Measurements from ENCODE around the gene RRAGA.
"Not testable (repeated sequence)": the region's sequence is repeated elsewhere in the genome, so short reads cannot be mapped to it uniquely, and the experiment has no call there.

RRAGA gene, protein sequence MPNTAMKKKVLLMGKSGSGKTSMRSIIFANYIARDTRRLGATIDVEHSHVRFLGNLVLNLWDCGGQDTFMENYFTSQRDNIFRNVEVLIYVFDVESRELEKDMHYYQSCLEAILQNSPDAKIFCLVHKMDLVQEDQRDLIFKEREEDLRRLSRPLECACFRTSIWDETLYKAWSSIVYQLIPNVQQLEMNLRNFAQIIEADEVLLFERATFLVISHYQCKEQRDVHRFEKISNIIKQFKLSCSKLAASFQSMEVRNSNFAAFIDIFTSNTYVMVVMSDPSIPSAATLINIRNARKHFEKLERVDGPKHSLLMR

DNA sequence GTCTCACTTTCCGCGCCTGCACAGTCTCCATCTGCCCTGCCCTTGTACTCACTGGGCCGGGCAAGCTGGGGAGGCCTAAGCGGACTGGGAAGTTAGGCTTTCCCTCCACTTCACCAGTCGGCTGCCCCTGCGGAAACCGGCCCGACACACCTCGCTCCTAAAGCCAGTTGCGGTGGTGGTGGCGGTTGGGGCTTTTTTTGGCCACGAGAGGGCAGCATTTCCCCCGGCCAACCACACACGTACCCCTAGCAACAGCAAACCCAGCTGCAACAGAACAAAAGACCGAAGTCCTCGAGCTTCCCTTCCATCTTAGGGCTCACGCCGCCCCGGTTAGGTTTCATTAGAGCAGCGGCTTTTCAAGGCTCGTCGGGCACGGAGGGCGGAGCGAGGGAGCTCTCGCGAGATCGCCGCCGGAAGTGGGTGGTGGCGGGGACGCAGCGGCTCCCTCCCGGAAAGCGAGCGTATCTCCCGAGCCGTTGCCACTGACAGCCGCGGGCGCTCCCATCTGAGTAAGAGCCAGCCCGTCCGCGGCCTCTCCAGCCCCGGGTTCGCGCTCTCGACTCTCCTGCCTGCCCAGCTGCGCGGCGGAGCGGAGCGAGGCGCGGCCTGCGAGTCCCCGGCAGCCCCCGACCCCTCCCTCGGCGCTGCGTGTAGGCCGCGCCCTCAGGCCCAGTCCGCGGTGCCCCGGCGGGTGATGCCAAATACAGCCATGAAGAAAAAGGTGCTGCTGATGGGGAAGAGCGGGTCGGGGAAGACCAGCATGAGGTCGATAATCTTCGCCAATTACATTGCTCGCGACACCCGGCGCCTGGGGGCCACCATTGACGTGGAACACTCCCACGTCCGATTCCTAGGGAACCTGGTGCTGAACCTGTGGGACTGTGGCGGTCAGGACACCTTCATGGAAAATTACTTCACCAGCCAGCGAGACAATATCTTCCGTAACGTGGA, at the start of gene RRAGA:
Gene RRAGA, plus strand, starts transcription at position 462 of the 951 bp plus-strand sequence. Its CDS starts 233 bp downstream, at position 695.
- Histone ChIP-seq H3K36me3 (peaks cover 6% of the 10 kb centered on the region; the same call in 1 of the 2 replicates), H3K4me3 (ENCODE audit: low read depth, low read length) (peak within 1 kb of the TSS; percentile 69), H3K9me3 (ENCODE audit: severe bottlenecking) (no peaks in the 10 kb centered on the region), H3K27me3 (ENCODE audit: insufficient read depth, low read depth, severe bottlenecking) (no peaks in the 10 kb centered on the region), H3K27ac (peak within 1 kb of the TSS; percentile 82)
- peak; percentile 95 for DNase-seq
- TF ChIP-seq, protein P1, sequence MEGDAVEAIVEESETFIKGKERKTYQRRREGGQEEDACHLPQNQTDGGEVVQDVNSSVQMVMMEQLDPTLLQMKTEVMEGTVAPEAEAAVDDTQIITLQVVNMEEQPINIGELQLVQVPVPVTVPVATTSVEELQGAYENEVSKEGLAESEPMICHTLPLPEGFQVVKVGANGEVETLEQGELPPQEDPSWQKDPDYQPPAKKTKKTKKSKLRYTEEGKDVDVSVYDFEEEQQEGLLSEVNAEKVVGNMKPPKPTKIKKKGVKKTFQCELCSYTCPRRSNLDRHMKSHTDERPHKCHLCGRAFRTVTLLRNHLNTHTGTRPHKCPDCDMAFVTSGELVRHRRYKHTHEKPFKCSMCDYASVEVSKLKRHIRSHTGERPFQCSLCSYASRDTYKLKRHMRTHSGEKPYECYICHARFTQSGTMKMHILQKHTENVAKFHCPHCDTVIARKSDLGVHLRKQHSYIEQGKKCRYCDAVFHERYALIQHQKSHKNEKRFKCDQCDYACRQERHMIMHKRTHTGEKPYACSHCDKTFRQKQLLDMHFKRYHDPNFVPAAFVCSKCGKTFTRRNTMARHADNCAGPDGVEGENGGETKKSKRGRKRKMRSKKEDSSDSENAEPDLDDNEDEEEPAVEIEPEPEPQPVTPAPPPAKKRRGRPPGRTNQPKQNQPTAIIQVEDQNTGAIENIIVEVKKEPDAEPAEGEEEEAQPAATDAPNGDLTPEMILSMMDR (IDR thresholded peaks at IDR 0.05; ENCODE audit: low read depth, low read length), result peak; percentile 82

DNA sequence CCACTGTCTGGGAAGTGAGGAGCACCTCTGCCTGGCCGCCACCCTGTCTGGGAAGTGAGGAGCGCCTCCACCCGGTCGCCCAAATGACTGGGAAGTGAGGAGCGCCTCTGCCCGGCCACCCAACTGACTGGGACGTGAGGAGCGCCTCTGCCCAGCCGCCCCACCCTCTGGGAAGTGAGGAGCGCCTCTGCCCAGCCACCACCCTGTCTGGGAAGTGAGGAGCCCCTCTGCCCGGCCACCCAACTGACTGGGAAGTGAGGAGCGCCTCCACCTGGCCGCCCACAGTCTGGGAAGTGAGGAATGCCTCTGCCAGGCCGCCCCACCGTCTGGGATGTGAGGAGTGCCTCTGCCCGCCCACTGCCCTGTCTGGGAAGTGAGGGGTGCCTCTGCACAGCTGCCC, 49.1 kb upstream of the RRAGA start:
- H3K9me3 ChIP-seq (ENCODE audit: severe bottlenecking), result no peaks in the 10 kb centered on the region
- TF ChIP-seq, protein P1 (IDR thresholded peaks at IDR 0.05; ENCODE audit: low read depth, low read length), result no peak
- H3K4me3 ChIP-seq (ENCODE audit: low read depth, low read length), result no peak overlapping the region

DNA sequence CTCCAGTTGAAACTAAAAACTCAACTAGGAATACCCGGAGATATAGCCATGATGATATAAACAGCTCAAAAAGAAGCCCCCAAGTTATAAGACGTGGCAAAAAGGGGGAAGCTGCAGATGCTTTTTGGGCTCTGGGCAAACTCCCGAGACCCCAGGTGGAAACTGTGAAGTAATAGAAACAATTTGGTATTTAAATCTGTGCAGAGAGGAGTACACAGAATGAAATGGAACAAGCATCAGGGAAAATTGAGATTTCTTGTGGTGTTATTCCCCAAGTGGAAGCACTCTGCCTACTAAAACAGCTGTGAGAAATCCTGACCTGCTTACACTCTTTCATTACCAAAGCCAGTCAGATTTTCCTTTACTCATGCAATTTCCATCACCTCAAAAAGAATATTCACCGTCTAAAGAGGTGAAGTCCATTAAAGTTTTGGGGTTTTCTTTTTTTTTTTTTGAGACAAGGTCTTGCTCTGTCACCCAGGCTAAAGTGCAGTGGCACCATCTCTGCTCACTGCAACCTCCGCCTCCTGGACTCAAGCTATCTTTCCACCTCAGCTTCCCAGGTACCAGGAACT, 39.7 kb upstream of the RRAGA start:
- no peaks in the 10 kb centered on the region for H3K36me3 ChIP-seq
- TF ChIP-seq, protein P1 (IDR thresholded peaks at IDR 0.05; ENCODE audit: low read depth, low read length), result no peak
- H3K4me3 ChIP-seq (ENCODE audit: low read depth, low read length), result no peak overlapping the region
- H3K27me3 ChIP-seq (ENCODE audit: insufficient read depth, low read depth, severe bottlenecking), result no peaks in the 10 kb centered on the region
- no peak overlapping the region for H3K27ac ChIP-seq
- H3K9me3 ChIP-seq (ENCODE audit: severe bottlenecking), result no peaks in the 10 kb centered on the region
- DNase-seq, result no peak

More for the DNA sequence above, 49.1 kb upstream of the RRAGA start:
- no peak for DNase-seq
- H3K36me3 ChIP-seq, result no peaks in the 10 kb centered on the region
- H3K27ac ChIP-seq, result no peak overlapping the region
- no peaks in the 10 kb centered on the region for H3K27me3 ChIP-seq (ENCODE audit: insufficient read depth, low read depth, severe bottlenecking)

DNA sequence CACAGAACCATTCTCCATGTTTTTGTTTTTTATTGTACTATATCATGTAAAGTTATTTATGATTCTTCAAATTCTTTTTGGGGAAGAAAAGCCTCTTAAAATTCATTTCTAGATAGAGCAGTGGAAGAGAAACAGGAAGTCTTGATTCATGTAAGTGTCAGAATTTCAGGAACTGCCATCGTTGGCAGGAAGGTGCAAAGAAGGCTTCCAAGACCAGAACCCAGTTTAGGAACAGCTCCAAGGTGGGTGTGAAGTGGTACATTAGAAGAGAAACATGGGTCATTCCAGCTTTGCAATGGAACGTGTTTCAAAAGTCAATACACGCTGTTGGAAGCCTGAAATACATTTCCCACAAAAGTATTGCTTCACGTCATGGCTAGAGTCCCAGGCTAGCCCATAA, 31.0 kb upstream of the RRAGA start:
- no peak overlapping the region for H3K27ac ChIP-seq
- no peaks in the 10 kb centered on the region for H3K27me3 ChIP-seq (ENCODE audit: insufficient read depth, low read depth, severe bottlenecking)
- no peaks in the 10 kb centered on the region for H3K36me3 ChIP-seq
- no peaks in the 10 kb centered on the region for H3K9me3 ChIP-seq (ENCODE audit: severe bottlenecking)
- DNase-seq, result no peak
- TF ChIP-seq, protein P1 (IDR thresholded peaks at IDR 0.05; ENCODE audit: low read depth, low read length), result no peak
- H3K4me3 ChIP-seq (ENCODE audit: low read depth, low read length), result no peak overlapping the region

DNA sequence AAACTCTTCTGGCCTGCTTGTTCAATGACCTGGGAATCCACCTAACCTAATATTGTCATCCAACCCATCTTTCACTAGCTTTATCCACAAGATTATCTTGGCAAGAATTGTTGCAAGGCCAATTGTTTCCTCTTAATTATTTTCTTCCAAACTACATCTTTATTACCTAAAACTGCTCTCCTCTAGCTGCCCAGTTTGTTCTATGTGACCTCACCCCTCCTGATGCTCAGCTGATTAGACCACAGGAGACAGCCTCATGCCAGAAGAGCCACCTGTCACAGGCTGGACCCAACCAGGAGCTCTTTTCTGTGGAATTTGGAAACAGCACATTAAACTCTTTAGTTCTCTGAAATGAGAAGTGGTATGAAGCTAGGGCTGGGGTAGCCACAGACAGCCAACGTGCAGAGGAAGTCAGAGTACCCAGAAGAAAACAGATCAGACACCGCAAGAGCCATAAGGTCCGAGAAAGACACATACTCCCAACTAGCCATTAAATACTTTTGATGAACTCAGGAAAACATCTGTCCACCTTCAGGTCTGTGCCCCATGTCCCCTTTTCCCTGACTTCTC, 28.3 kb upstream of the RRAGA start:
- Histone ChIP-seq H3K9me3 (ENCODE audit: severe bottlenecking) (no peaks in the 10 kb centered on the region), H3K36me3 (no peaks in the 10 kb centered on the region), H3K4me3 (ENCODE audit: low read depth, low read length) (no peak overlapping the region), H3K27me3 (ENCODE audit: insufficient read depth, low read depth, severe bottlenecking) (no peaks in the 10 kb centered on the region), H3K27ac (no peak overlapping the region)
- DNase-seq, result no peak
- TF ChIP-seq, protein P1 (IDR thresholded peaks at IDR 0.05; ENCODE audit: low read depth, low read length), result no peak

DNA sequence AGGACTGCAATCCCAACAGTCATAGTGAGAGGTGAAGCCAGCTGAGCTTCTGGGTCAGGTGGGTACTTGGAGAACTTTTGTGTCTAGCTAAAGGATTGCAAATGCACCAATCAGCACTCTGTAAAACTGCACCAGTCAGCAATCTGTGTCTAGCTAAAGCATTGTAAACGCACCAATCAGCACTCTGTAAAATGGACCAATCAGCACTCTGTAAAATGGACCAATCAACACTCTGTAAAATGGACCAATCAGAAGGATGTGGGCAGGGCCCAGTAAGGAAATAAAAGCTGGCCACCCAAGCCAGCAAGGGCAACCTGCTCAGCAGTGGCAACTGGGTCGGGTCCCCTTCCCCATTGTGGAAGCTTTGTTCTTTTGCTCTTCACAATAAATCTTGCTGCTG, 27.6 kb upstream of the RRAGA start:
- not testable (repeated sequence) for H3K4me3 ChIP-seq (ENCODE audit: low read depth, low read length); H3K27me3 ChIP-seq (ENCODE audit: insufficient read depth, low read depth, severe bottlenecking); H3K9me3 ChIP-seq (ENCODE audit: severe bottlenecking); H3K36me3 ChIP-seq; DNase-seq; H3K27ac ChIP-seq

All from WERI-Rb-1 (cell line).